IMR-90 (cell line): ENCODE results near the gene TPSG1. TPM values are rescaled to one million over a fixed set of nuclear protein-coding genes. Genes with fewer than 3 reads are reported as not detected.

Experiments
- ATAC-seq: fragments of 200-7000 bp; cut with Tn5 transposase; 2 replicates; pipeline ENCODE4 v1.9.1; 2020; ENCODE audit warnings: low read depth, mild to moderate bottlenecking, moderate library complexity
- BruUV-seq: library from RNA; stranded (reverse); fragments of 400-500 nt; replicated peaks from 2 replicates; lab custom pipeline; 2021; lab: Mats Ljungman, UMichigan
- CTCF ChIA-PET: fragments of 300-600 bp; formaldehyde crosslinking; extraction: SDS; loops from one replicate; lab custom pipeline; 2021; ENCODE audit warnings: antibody characterized with exemption; lab: Yijun Ruan, JAX
- POLR2A ChIA-PET: fragments of 300-600 bp; sonication (Branson Sonifier 250); formaldehyde crosslinking; loops from one replicate; lab custom pipeline; 2022; ENCODE audit warnings: antibody characterized with exemption; ENCODE audit not compliant: unreplicated experiment; lab: Charles Lee
- DNase-seq: peaks from one replicate; pipeline ENCODE4 v3.0.0; 2013
- H2AFZ ChIP-seq: replicated peaks from 2 replicates; pipeline ENCODE3; 2013; ENCODE audit warnings: low read length, mild to moderate bottlenecking; ENCODE audit not compliant: poor library complexity
- H2AK5ac ChIP-seq: 2 replicates; pipeline ENCODE4 v1.6.1; 2013; ENCODE audit warnings: low read depth, low read length, inconsistent platforms
- H2AK9ac ChIP-seq: replicated peaks from 2 replicates; pipeline ENCODE3; 2013; ENCODE audit warnings: mild to moderate bottlenecking, low read depth, low read length, moderate library complexity; ENCODE audit not compliant: poor library complexity
- H2BK120ac ChIP-seq: 2 replicates; pipeline ENCODE4 v1.6.1; 2013; ENCODE audit warnings: low read depth, low read length, inconsistent platforms
- H2BK15ac ChIP-seq: 3 replicates; pipeline ENCODE4 v1.6.1; 2013; ENCODE audit warnings: low read depth, low read length, inconsistent platforms
- H2BK20ac ChIP-seq: 2 replicates; pipeline ENCODE4 v1.6.1; 2013; ENCODE audit warnings: low read depth, mild to moderate bottlenecking, inconsistent platforms, low read length, moderate library complexity
- H2BK5ac ChIP-seq: 2 replicates; pipeline ENCODE4 v1.6.1; 2013; ENCODE audit warnings: mild to moderate bottlenecking, low read depth, low read length, inconsistent platforms; ENCODE audit not compliant: poor library complexity, severe bottlenecking
- H3K14ac ChIP-seq: replicated peaks from 2 replicates; pipeline ENCODE4 v1.6.1; 2013; ENCODE audit warnings: low read depth, low read length, inconsistent platforms
- H3K18ac ChIP-seq: 2 replicates; pipeline ENCODE4 v1.6.1; 2013; ENCODE audit warnings: low read depth, low read length, control low read depth
- H3K23ac ChIP-seq: 2 replicates; pipeline ENCODE4 v1.6.1; 2013; ENCODE audit warnings: low read depth, low read length, inconsistent platforms
- H3K27ac ChIP-seq: 2 replicates; pipeline ENCODE4 v1.5.1; 2013; ENCODE audit warnings: mild to moderate bottlenecking, control low read depth, low read length; ENCODE audit not compliant: insufficient read depth
- H3K27me3 ChIP-seq: 2 replicates; pipeline ENCODE4 v1.6.1; 2013; ENCODE audit warnings: low read length; ENCODE audit not compliant: control insufficient read depth, insufficient read depth
- H3K36me3 ChIP-seq: 2 replicates; pipeline ENCODE4 v1.6.1; 2013; ENCODE audit warnings: low read length, mixed read lengths; ENCODE audit not compliant: control insufficient read depth, insufficient read depth
- H3K4ac ChIP-seq: 2 replicates; pipeline ENCODE4 v1.6.1; 2013; ENCODE audit warnings: low read depth, low read length, inconsistent platforms
- H3K4me1 ChIP-seq: 2 replicates; pipeline ENCODE4 v1.6.1; 2013; ENCODE audit warnings: low read length, mixed read lengths; ENCODE audit not compliant: control insufficient read depth, insufficient read depth
- H3K4me2 ChIP-seq: 2 replicates; pipeline ENCODE4 v1.6.1; 2013; ENCODE audit warnings: low read depth, mild to moderate bottlenecking, control low read depth, low read length, moderate library complexity
- H3K4me3 ChIP-seq: 2 replicates; pipeline ENCODE4 v1.5.1; 2013; ENCODE audit warnings: low read depth, mild to moderate bottlenecking, control low read depth, low read length, moderate library complexity; ENCODE audit not compliant: insufficient read depth
- H3K56ac ChIP-seq: 2 replicates; pipeline ENCODE4 v1.6.1; 2013; ENCODE audit warnings: low read length, inconsistent platforms; ENCODE audit not compliant: insufficient read depth; ENCODE audit errors: extremely low read depth
- H3K79me1 ChIP-seq, 2 experiments: 2 replicates each; pipeline ENCODE4 v1.6.1; 2013; ENCODE audit warnings: low read length in 2 of 2, inconsistent platforms in 1 of 2, low read depth in 1 of 2
- H3K9ac ChIP-seq: 2 replicates; pipeline ENCODE4 v1.6.1; 2013; ENCODE audit warnings: low read depth, low read length, control low read depth
- H3K9me1 ChIP-seq: 2 replicates; pipeline ENCODE4 v1.6.1; 2013; ENCODE audit warnings: low read length, inconsistent platforms; ENCODE audit not compliant: insufficient read depth
- H3K9me3 ChIP-seq: 2 replicates; pipeline ENCODE4 v1.6.1; 2013; ENCODE audit warnings: low read length; ENCODE audit not compliant: control insufficient read depth, insufficient read depth
- H4K20me1 ChIP-seq: 2 replicates; pipeline ENCODE4 v1.6.1; 2013; ENCODE audit warnings: low read length, inconsistent platforms; ENCODE audit not compliant: insufficient read depth
- H4K5ac ChIP-seq: 2 replicates; pipeline ENCODE4 v1.6.1; 2013; ENCODE audit warnings: mild to moderate bottlenecking, low read depth, low read length, control low read depth
- H4K8ac ChIP-seq, 2 experiments: 2 replicates each; pipeline ENCODE4 v1.6.1; 2013; ENCODE audit warnings: low read depth in 2 of 2, low read length in 2 of 2, control low read depth in 1 of 2, inconsistent platforms in 1 of 2
- H4K91ac ChIP-seq: 2 replicates; pipeline ENCODE4 v1.6.1; 2013; ENCODE audit warnings: low read depth, low read length, inconsistent platforms; ENCODE audit not compliant: insufficient read depth
- BHLHE40 ChIP-seq: fragments of 150-350 bp; IDR thresholded peaks from 2 replicates; pipeline ENCODE4 v1.6.1; 2016; ENCODE audit warnings: mild to moderate bottlenecking, low read depth, low read length
- CEBPB ChIP-seq: IDR thresholded peaks from 2 replicates; pipeline ENCODE4 v1.6.1; 2012; ENCODE audit warnings: low read depth, low read length, improper control_type of control experiment
- FOS ChIP-seq: fragments of 150-350 bp; IDR thresholded peaks from 2 replicates; pipeline ENCODE4 v1.6.1; 2016; ENCODE audit warnings: low read depth, low read length
- MAZ ChIP-seq: IDR thresholded peaks from 2 replicates; pipeline ENCODE4 v1.6.1; 2012; ENCODE audit warnings: low read depth, mild to moderate bottlenecking, low read length, improper control_type of control experiment, moderate library complexity, borderline replicate concordance
- RAD21 ChIP-seq: IDR thresholded peaks from 2 replicates; pipeline ENCODE4 v1.6.1; 2012; ENCODE audit warnings: low read length, improper control_type of control experiment
- RCOR1 ChIP-seq: IDR thresholded peaks from 2 replicates; pipeline ENCODE4 v1.6.1; 2012; ENCODE audit warnings: mild to moderate bottlenecking, low read length, improper control_type of control experiment; ENCODE audit not compliant: insufficient replicate concordance
- SMC3 ChIP-seq: fragments of 150-350 bp; IDR thresholded peaks from 2 replicates; pipeline ENCODE4 v1.6.1; 2016; ENCODE audit warnings: low read depth, mild to moderate bottlenecking, antibody characterized with exemption, low read length, moderate library complexity
- WGBS, 2 experiments: methylation state at CpG; one replicate each; pipeline versions ENCODE4 v1.1.5 to v1.1.7; 2013; ENCODE audit warnings: missing lambda C conversion rate in 2 of 2; ENCODE audit not compliant: insufficient read length in 1 of 2; ENCODE audit errors: extremely low coverage in 2 of 2; 5-methylcytosine and 5-hydroxymethylcytosine counted together
- dilution Hi-C: fragments of 300-500 bp; cut with HindIII; formaldehyde crosslinking; loops from one replicate; pipeline ENCODE4 v1.14.3; 2018; ENCODE audit warnings: low sequenced_read_pairs; ENCODE audit not compliant: unreplicated experiment
- in situ Hi-C: fragments of 300-500 bp; cut with MboI; formaldehyde crosslinking; loops from 3 replicates; pipeline ENCODE4 v1.14.3; 2019; ENCODE audit warnings: low sequenced_read_pairs, inconsistent platforms, mixed read lengths
- intact Hi-C: fragments of 100-400 bp; cut with micrococcal nuclease; formaldehyde crosslinking; loops from 2 replicates; pipeline ENCODE4 v1.10.0; 2022
- polyA plus RNA-seq, 3 experiments: library from polyadenylated mRNA; depleted of rRNA; stranded (reverse); fragments of >200 nt; gene quantifications; 2 replicates each; pipeline ENCODE4 v1.2.3, GENCODE V29; 2012; ENCODE audit warnings: low replicate concordance in 1 of 3
- total RNA-seq: library from RNA; depleted of rRNA; stranded (reverse); fragments of >200 nt; gene quantifications from 2 replicates; pipeline ENCODE4 v1.2.3, GENCODE V29; 2012
- TF ChIP-seq, protein P1 (sequence below): fragments of 150-350 bp; IDR thresholded peaks from 2 replicates; pipeline ENCODE4 v1.6.1; 2017; ENCODE audit warnings: mild to moderate bottlenecking, antibody characterized with exemption, low read length, low read depth
- TF ChIP-seq, protein P2 (sequence below): conservative IDR thresholded peaks from 2 replicates; pipeline ENCODE4 v1.5.1; 2012; ENCODE audit warnings: mild to moderate bottlenecking, low read depth, low read length, improper control_type of control experiment

Gene TPSG1
- total and polyA plus RNA-seq, 2 of the 4 experiments (the other 2 are of a cell fraction): not detected

DNA sequence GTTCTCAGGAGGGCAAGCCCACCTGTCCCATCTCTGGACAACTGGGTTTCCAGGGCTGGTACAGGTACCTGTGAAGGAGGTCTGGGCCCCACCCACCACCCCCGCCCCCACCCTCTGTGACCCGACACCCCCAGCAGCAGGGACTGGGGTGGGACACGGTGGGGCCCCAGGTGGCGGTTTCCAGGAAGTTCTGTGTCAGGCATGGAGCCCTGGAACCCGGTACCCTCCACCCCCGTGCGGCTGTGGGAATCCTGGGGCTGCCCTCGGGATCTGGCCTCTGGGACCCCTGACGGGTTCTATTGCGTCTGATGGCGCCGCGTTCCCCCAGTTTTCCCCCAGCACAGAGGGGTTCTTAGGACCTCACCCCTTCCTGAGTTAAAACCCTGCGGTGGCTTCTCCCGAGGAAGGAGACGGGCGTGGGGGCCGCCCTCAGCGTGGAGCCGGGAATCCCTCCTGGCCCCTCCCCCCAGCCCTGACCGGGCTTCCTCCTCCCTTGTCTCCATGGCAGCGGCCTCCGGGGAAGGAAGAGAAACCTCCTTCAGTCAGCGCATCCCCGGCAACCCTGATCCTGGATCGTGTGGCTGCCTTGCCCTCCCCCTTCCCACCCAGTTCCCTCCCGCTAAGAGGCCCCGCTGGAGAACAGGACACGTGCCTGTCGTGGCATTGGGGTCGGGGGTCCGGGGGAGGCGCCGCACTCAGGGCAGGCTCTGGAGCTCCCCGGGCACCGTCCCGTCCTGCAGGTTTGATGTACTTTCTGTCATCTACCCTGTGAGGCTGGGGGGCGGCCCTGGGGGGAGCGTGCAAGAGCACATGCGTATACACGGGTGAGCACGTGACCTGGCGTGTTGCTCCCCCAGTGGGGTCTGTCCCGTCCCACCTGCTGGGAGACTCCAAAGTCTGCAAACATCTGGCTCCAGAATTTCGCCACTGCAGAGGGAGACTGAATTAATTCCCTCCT is 41.8 kb downstream of the TPSG1 start (continued):
- TF ChIP-seq SMC3 (no peak), MAZ (peak; percentile 88; the same call in 1 of the 2 replicates), CEBPB (no peak)

GRCh38 chr16:1182316-1182671 is 42.8 kb downstream of the TPSG1 start:
- peak; percentile 91 for ATAC-seq
- peak overlapping the region; percentile 84 for H3K27ac ChIP-seq

More at GRCh38 chr16:1182316-1182671, 42.8 kb downstream of the TPSG1 start:
- H3K18ac ChIP-seq: peak overlapping the region; percentile 87
- TF ChIP-seq, protein P1, sequence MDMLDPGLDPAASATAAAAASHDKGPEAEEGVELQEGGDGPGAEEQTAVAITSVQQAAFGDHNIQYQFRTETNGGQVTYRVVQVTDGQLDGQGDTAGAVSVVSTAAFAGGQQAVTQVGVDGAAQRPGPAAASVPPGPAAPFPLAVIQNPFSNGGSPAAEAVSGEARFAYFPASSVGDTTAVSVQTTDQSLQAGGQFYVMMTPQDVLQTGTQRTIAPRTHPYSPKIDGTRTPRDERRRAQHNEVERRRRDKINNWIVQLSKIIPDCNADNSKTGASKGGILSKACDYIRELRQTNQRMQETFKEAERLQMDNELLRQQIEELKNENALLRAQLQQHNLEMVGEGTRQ: 0 out of 2 replicates have a peak, but pooled peaks have one; percentile 33
- peak; percentile 81; the same call in 1 of the 2 replicates for TF ChIP-seq MAZ
- TF ChIP-seq BHLHE40: peak; percentile 59
- 0 out of 2 replicates have a peak, but pooled peaks have one; percentile 1 for TF ChIP-seq RAD21
- TF ChIP-seq RCOR1: peak; percentile 52
- TF ChIP-seq, protein P2, sequence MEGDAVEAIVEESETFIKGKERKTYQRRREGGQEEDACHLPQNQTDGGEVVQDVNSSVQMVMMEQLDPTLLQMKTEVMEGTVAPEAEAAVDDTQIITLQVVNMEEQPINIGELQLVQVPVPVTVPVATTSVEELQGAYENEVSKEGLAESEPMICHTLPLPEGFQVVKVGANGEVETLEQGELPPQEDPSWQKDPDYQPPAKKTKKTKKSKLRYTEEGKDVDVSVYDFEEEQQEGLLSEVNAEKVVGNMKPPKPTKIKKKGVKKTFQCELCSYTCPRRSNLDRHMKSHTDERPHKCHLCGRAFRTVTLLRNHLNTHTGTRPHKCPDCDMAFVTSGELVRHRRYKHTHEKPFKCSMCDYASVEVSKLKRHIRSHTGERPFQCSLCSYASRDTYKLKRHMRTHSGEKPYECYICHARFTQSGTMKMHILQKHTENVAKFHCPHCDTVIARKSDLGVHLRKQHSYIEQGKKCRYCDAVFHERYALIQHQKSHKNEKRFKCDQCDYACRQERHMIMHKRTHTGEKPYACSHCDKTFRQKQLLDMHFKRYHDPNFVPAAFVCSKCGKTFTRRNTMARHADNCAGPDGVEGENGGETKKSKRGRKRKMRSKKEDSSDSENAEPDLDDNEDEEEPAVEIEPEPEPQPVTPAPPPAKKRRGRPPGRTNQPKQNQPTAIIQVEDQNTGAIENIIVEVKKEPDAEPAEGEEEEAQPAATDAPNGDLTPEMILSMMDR: no peak
- no peak for TF ChIP-seq CEBPB
- peak; percentile 85 for TF ChIP-seq FOS
- peak overlapping the region; percentile 71 for H3K4me2 ChIP-seq
- peak overlapping the region; percentile 98 for H2AK5ac ChIP-seq
- H3K9ac ChIP-seq: peak overlapping the region; percentile 34
- peak overlapping the region; percentile 95 for H2AK9ac ChIP-seq
- H3K56ac ChIP-seq: no peak overlapping the region; the same call in 1 of the 2 replicates
- H3K36me3 ChIP-seq: no peaks in the 10 kb centered on the region
- in situ Hi-C loops: no loop called here
- peak; percentile 85 for DNase-seq
- H3K9me1 ChIP-seq: peaks cover 8% of the 10 kb centered on the region
- peak overlapping the region; percentile 83 for H2BK5ac ChIP-seq
- POLR2A ChIA-PET: no interaction called here
- H3K9me3 ChIP-seq: no peaks in the 10 kb centered on the region
- H4K20me1 ChIP-seq: no peaks in the 10 kb centered on the region; the same call in 1 of the 2 replicates
- peak overlapping the region; percentile 94; the same call in 1 of the 2 replicates for H2BK20ac ChIP-seq
- H3K4me3 ChIP-seq: no peak overlapping the region
- WGBS, 2 experiments: 0% methylated on average over 5 of the region's 19 CpGs; no CpG with 5 or more reads in 1 of the 2 experiments
- dilution Hi-C loops: no loop called here
- CTCF ChIA-PET: no interaction called here
- H4K5ac ChIP-seq: peak overlapping the region; percentile 85
- peak overlapping the region; percentile 100 for H4K91ac ChIP-seq
- H4K8ac ChIP-seq: peak overlapping the region; percentile 80 to 92; a peak in 3 of 4 replicates
- H2AFZ ChIP-seq: peak overlapping the region; percentile 89
- no peaks in the 10 kb centered on the region for H3K27me3 ChIP-seq
- H2BK15ac ChIP-seq: peak overlapping the region; percentile 93; the same call in 2 of the 3 replicates
- intact Hi-C loops: no loop called here
- peak overlapping the region; percentile 95 for H3K4ac ChIP-seq
- H3K23ac ChIP-seq: peak overlapping the region; percentile 46; the same call in 1 of the 2 replicates
- peaks cover 18% of the 10 kb centered on the region for H3K4me1 ChIP-seq
- peak overlapping the region; percentile 82; the same call in 1 of the 2 replicates for H3K14ac ChIP-seq
- H3K79me1 ChIP-seq: no peaks in the 10 kb centered on the region; a peak in 1 of 4 replicates
- peak overlapping the region; percentile 98 for H2BK120ac ChIP-seq
- BruUV-seq: no TSS peak
